ENCODE data around the gene DYNLT4. TPM values are rescaled to one million over a fixed set of nuclear protein-coding genes. Genes with fewer than 3 reads are reported as not detected.

The DYNLT4 gene
- polyA plus RNA-seq, 1 of the 3 experiments (the other 2 are of a cell fraction), result 0.61 TPM

GRCh38 chr1:44806025-44806703 lies 987 bp downstream of the DYNLT4 start:
- H3K4me3 ChIP-seq (ENCODE audit: low read depth in 2 of 2, low read length in 1 of 2), result 0 out of 4 replicates have a peak overlapping the region, but pooled peaks of 1 of the 2 experiments have one; percentile 1

More at GRCh38 chr1:44806025-44806703, 987 bp downstream of the DYNLT4 start:
- peak; percentile 31 for DNase-seq
- CTCF ChIA-PET, result no interaction called here
- Histone ChIP-seq H2AFZ (ENCODE audit: low read depth) (no peak overlapping the region), H3K27me3 (ENCODE audit: insufficient read depth) (no peaks in the 10 kb centered on the region), H3K9me3 (no peaks in the 10 kb centered on the region), H3K27ac (ENCODE audit: low read depth in 2 of 2, low read length in 1 of 2) (peak overlapping the region; percentile 94 to 100), H3K4me1 (ENCODE audit: control insufficient read depth in 1 of 2, insufficient read depth in 2 of 2, low read depth in 1 of 2, low read length in 1 of 2) (peaks cover 57 to 72% of the 10 kb centered on the region in 2 experiments; a peak in 3 of 4 replicates), H3K36me3 (replicated peaks in 1 of 2; ENCODE audit: control insufficient read depth in 1 of 2, insufficient read depth in 2 of 2, low read length in 1 of 2) (peaks cover 43 to 57% of the 10 kb centered on the region in 2 experiments), H3K79me2 (ENCODE audit: insufficient read depth) (peaks cover 75% of the 10 kb centered on the region), H3K9ac (peak overlapping the region; percentile 94), H4K20me1 (ENCODE audit: insufficient read depth) (peaks cover 25% of the 10 kb centered on the region), H3F3A (replicated peaks; ENCODE audit: insufficient read depth) (peaks cover 68% of the 10 kb centered on the region), H3K4me2 (peak overlapping the region; percentile 57), H3K9me2 (no peaks in the 10 kb centered on the region)
- TF ChIP-seq FOSL2 (IDR thresholded peaks at IDR 0.05; ENCODE audit: borderline replicate concordance, low read depth), result no peak
- TF ChIP-seq ZBTB33 (IDR thresholded peaks at IDR 0.05; ENCODE audit: borderline replicate concordance, low read depth), result no peak
- no peak for TF ChIP-seq USF1 (IDR thresholded peaks at IDR 0.05; ENCODE audit: borderline replicate concordance, low read depth)
- no peak for TF ChIP-seq SIN3A (IDR thresholded peaks at IDR 0.05; ENCODE audit: borderline replicate concordance, low read depth, low read length)
- TF ChIP-seq, protein P1, sequence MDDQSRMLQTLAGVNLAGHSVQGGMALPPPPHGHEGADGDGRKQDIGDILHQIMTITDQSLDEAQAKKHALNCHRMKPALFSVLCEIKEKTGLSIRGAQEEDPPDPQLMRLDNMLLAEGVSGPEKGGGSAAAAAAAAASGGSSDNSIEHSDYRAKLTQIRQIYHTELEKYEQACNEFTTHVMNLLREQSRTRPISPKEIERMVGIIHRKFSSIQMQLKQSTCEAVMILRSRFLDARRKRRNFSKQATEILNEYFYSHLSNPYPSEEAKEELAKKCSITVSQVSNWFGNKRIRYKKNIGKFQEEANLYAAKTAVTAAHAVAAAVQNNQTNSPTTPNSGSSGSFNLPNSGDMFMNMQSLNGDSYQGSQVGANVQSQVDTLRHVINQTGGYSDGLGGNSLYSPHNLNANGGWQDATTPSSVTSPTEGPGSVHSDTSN (IDR thresholded peaks at IDR 0.05), result no peak
- no peak for TF ChIP-seq EZH2phosphoT487 (IDR thresholded peaks at IDR 0.05; ENCODE audit: borderline replicate concordance, low read depth)
- no peak for TF ChIP-seq MEF2A (IDR thresholded peaks at IDR 0.05; ENCODE audit: borderline replicate concordance, low read depth)
- TF ChIP-seq TCF12 (IDR thresholded peaks at IDR 0.05), result no peak
- no peak for TF ChIP-seq IRF3 (IDR thresholded peaks at IDR 0.05; ENCODE audit: low read depth, low read length)
- no peak for TF ChIP-seq RAD21 (IDR thresholded peaks at IDR 0.05; ENCODE audit: low read length)
- no peak for TF ChIP-seq MAX (IDR thresholded peaks at IDR 0.05; ENCODE audit: low read depth)
- TF ChIP-seq, protein P2, sequence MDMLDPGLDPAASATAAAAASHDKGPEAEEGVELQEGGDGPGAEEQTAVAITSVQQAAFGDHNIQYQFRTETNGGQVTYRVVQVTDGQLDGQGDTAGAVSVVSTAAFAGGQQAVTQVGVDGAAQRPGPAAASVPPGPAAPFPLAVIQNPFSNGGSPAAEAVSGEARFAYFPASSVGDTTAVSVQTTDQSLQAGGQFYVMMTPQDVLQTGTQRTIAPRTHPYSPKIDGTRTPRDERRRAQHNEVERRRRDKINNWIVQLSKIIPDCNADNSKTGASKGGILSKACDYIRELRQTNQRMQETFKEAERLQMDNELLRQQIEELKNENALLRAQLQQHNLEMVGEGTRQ (IDR thresholded peaks at IDR 0.05; ENCODE audit: borderline replicate concordance, low read depth, low read length), result no peak
- no peak for TF ChIP-seq RFX5 (IDR thresholded peaks at IDR 0.05; ENCODE audit: low read length)
- TF ChIP-seq TEAD4 (IDR thresholded peaks at IDR 0.05; ENCODE audit: borderline replicate concordance, insufficient read depth), result no peak
- TF ChIP-seq FOXJ3 (CRISPR knock-in tag; IDR thresholded peaks at IDR 0.05), result no peak
- no peak for TF ChIP-seq RXRA (IDR thresholded peaks at IDR 0.05; ENCODE audit: borderline replicate concordance, low read depth)
- WGBS (ENCODE audit: low lambda C conversion rate), result 94% methylated on average over 7 of the region's 70 CpGs
- POLR2A ChIA-PET, result interaction anchor here (3.2 kb wide), 1 partner anchor 12 kb away, joined by 15 read pairs; no protein-coding TSS in a partner anchor
